SK-MEL-5 (cell line): ENCODE data around the gene TIE1. TPM values are rescaled to one million over a fixed set of nuclear protein-coding genes. Genes with fewer than 3 reads are reported as not detected.

Source experiments
- DNase-seq: peaks from one replicate; pipeline ENCODE4 v3.0.0-alpha.2; 2016; ENCODE audit warnings: low read depth, low spot score
- in situ Hi-C: cut with HindIII; loops from 2 replicates; pipeline ENCODE4 v1.10.0; 2016; ENCODE audit warnings: low sequenced_read_pairs, high pct_unique_total_duplicates, low pct_unique_long_range_greater_than_20kb
- total RNA-seq: library from RNA; depleted of rRNA; stranded (reverse); fragments of >200 nt; shearing (Covaris generic); gene quantifications from 2 replicates; pipeline ENCODE4 v1.2.3, GENCODE V29; 2014

TIE1 gene
- total RNA-seq, 1 experiment from 2014 or later = 0.08 TPM

DNA sequence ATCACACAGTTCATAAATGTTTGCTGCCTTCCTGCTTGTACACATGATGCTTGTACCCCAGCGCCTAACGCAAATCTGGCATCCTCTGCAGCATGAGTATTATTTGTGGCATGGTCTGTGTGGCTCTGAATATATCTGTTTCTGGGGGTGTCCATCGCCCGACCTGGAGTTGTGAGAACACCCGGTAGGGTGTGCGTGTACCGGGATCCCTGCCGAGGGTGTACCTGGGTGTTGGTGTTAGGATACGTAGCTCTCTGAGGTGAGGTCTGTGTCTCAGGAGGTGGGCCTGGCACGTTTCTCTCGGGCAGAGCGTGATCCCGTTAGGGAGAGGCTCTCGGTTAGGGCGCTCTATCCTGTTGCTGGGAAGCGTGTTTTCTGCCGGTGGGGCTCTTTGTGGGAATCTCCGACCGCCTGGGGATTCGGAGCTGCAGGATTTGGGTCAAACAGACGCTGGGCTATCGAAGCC, 47.6 kb downstream of the TIE1 start:
- no peak for DNase-seq
- in situ Hi-C loops = no loop called here

DNA sequence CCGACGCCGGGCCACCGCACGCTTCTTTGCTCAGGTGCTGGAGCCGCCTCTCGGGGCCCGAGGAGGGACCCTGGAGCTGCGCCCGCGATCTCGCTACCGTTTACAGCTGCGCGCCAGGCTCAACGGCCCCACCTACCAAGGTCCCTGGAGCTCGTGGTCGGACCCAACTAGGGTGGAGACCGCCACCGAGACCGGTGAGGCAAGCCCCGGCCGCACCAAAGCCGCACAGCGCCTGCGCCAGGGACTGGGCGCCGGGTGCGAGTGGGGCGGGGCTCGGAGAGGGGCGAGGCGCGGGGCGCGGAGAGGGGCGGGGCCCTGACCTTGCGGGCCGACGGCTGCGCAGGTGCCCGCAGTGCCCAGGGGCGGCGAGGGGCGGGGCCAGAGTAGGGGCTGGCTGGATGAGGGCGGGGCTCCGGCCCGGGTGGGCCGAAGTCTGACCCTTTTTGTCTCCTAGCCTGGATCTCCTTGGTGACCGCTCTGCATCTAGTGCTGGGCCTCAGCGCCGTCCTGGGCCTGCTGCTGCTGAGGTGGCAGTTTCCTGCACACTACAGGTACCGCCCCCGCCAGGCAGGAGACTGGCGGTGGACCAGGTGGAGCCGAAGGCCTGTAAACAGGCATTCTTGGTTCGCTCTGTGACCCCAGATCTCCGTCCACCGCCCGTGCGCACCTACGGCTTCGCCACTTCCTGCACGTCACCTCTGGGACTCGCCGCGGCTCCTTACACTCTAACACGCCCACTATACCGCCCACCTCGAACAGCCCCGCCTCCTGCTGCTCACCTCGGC, 48.2 kb downstream of the TIE1 start:
- in situ Hi-C loops = no loop called here
- DNase-seq = peak; percentile 87

DNA sequence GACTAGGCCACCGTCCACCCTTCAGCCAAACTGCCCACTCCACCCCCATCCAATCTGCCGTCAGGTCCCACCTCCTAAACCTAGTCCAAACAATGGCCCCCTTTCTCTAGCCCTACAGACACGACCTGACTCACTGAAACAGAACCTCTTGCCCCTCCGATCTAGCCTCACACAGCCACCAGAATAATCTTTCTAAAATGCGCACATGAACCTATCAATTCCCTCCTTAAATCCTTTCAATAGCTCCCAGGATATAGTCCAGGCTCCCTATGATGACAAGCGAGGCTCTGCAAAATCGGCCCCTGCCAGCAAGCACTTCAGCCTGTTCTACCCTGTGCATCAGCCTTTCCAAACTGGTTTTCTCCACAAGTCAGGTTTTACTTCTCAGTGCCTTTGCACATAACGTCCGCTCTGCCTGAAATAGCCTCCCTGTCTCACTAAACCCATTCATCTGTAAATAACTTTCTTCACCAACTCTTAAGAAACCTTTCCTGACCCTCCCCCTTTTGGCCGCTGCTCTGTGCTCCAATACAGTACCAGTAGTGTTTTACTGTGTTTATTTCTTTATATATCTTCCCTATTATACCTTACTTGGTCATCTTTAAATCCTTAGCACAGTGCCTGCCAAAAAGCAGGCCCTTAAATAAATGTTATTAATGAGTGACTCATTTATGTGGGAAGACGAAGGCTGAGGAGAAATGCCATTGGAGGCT, 49.0 kb downstream of the TIE1 start:
- DNase-seq = no peak

GRCh38 chr1:43350976-43351375, 50.2 kb downstream of the TIE1 start:
- in situ Hi-C loops = no loop called here
- DNase-seq = no peak

More for the DNA sequence above, 49.0 kb downstream of the TIE1 start:
- in situ Hi-C loops = no loop called here

- DNase-seq = no peak
- in situ Hi-C loops = no loop called here
Observed at GRCh38 chr1:43351421-43352350, 50.9 kb downstream of the TIE1 start.

GRCh38 chr1:43352351-43352705, 51.5 kb downstream of the TIE1 start:
- in situ Hi-C loops = no loop called here

GRCh38 chr1:43352881-43353280, 52.1 kb downstream of the TIE1 start:
- no peak for DNase-seq
- in situ Hi-C loops = no loop called here

More at GRCh38 chr1:43352351-43352705, 51.5 kb downstream of the TIE1 start:
- DNase-seq = no peak

DNA sequence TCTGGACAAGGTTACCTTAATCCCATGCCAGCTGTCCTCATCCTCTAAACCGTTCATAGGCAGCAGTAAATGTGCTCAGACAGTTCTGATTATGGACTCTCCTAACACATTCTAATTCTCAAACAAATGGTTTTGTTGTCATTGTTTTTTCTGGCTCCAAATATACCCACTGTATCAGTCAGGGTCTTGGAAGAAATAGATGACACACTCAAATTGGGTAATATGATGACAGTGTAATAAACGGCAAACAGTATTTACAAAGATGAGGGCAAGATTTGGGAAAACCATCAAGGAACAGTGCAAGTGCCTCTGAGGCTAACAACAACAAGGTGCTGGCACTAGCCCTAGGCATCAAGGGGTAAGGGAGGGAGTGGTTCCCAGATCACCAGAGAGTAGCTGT, 53.7 kb downstream of the TIE1 start:
- in situ Hi-C loops = no loop called here
- DNase-seq = no peak

DNA sequence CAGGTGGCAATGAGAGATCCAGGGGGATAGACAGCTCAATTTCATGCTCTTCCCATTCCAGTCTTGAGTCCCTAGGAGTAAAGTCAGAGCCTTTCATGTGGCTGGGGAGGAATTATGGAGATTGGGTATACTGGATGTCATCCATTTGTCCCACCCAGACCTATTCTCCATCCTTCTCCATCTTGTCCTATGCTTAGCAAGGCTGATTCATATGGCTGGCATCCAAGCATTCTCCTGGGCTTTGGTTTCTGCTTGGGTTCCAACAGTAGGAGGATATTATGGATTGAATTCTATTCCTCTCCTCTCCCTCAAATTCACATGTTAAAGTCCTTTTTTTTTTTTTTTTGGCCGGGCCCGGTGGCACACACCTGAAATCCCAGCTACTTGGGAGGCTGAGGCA, 54.2 kb downstream of the TIE1 start:
- DNase-seq = no peak
- in situ Hi-C loops = no loop called here

GRCh38 chr1:43357251-43357650, 56.5 kb downstream of the TIE1 start:
- no peak for DNase-seq

GRCh38 chr1:43358121-43358745, 57.5 kb downstream of the TIE1 start:
- in situ Hi-C loops = no loop called here

More at GRCh38 chr1:43357251-43357650, 56.5 kb downstream of the TIE1 start:
- in situ Hi-C loops = no loop called here

GRCh38 chr1:43358746-43359693, 58.2 kb downstream of the TIE1 start, which contains the start of gene CDC20:
Gene CDC20, plus strand, starts transcription at chr1:43358981. Its CDS starts 235 bp downstream, at chr1:43359216.
- in situ Hi-C loops = no loop called here
- peak; percentile 98 for DNase-seq

More at GRCh38 chr1:43358121-43358745, 57.5 kb downstream of the TIE1 start:
- peak; percentile 60 for DNase-seq

GRCh38 chr1:43359696-43360095, 58.9 kb downstream of the TIE1 start:
- in situ Hi-C loops = no loop called here
- no peak for DNase-seq

DNA sequence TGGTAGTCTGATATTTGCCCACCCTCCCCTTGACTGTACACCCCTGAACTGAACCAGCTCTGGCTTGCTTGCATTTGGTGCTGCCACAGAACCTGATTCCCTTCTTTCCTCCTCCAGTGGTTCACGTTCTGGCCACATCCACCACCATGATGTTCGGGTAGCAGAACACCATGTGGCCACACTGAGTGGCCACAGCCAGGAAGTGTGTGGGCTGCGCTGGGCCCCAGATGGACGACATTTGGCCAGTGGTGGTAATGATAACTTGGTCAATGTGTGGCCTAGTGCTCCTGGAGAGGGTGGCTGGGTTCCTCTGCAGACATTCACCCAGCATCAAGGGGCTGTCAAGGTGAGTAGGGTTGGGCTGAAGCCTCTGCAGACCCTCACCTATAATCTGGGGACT, 59.8 kb downstream of the TIE1 start:
- no peak for DNase-seq
- in situ Hi-C loops = no loop called here

GRCh38 chr1:43363283-43363934, 62.6 kb downstream of the TIE1 start:
- no peak for DNase-seq
- in situ Hi-C loops = no loop called here

- DNase-seq = no peak
- in situ Hi-C loops = no loop called here
Observed at GRCh38 chr1:43363935-43364525, 63.2 kb downstream of the TIE1 start.
